HK-2 (cell line): ENCODE data around the gene MRPS5.

Experiments used
- DNase-seq: peaks from one replicate; pipeline ENCODE4 v3.0.0-alpha.2; 2018; ENCODE audit not compliant: unreplicated experiment

MRPS5 gene

GRCh38 chr2:95091885-95092555, 29.6 kb downstream of the MRPS5 start:
- DNase-seq: no peak

GRCh38 chr2:95087379-95087778, 34.2 kb downstream of the MRPS5 start:
- no peak for DNase-seq

- no peak for DNase-seq
These were observed 35.6 kb downstream of the MRPS5 start for GRCh38 chr2:95086017-95086416.

- DNase-seq: no peak
These were observed 39.1 kb downstream of the MRPS5 start for GRCh38 chr2:95082477-95082876.

GRCh38 chr2:95079199-95079683, 42.4 kb downstream of the MRPS5 start:
- DNase-seq: no peak

- no peak for DNase-seq
These were observed 43.6 kb downstream of the MRPS5 start for GRCh38 chr2:95077861-95078603.

- no peak for DNase-seq
These were observed 44.1 kb downstream of the MRPS5 start for GRCh38 chr2:95077530-95077825.

- peak; percentile 71 for DNase-seq
These were observed 44.7 kb downstream of the MRPS5 start for GRCh38 chr2:95076705-95077529.

- no peak for DNase-seq
These were observed 46.0 kb downstream of the MRPS5 start for GRCh38 chr2:95075440-95076132.

GRCh38 chr2:95074663-95075439, 46.8 kb downstream of the MRPS5 start:
- DNase-seq: no peak

- peak; percentile 42 for DNase-seq
These were observed 47.5 kb downstream of the MRPS5 start for GRCh38 chr2:95073856-95074662.

GRCh38 chr2:95072424-95072823, 49.2 kb downstream of the MRPS5 start:
- no peak for DNase-seq

GRCh38 chr2:95071856-95072255, 49.8 kb downstream of the MRPS5 start:
- no peak for DNase-seq

GRCh38 chr2:95069465-95069864, 52.1 kb downstream of the MRPS5 start:
- no peak for DNase-seq

GRCh38 chr2:95068256-95068655, 53.4 kb downstream of the MRPS5 start:
- DNase-seq: no peak

- no peak for DNase-seq
These were observed 58.3 kb downstream of the MRPS5 start for GRCh38 chr2:95063086-95063958.

GRCh38 chr2:95062242-95063085, 59.1 kb downstream of the MRPS5 start:
- no peak for DNase-seq

- no peak for DNase-seq
These were observed 59.9 kb downstream of the MRPS5 start for GRCh38 chr2:95061601-95062183.
